Activated CD8-positive, alpha-beta memory T cell treated with anti-CD3 and anti-CD28 coated beads, Interleukin-2, amount 50 U/mL, for 24 hours (primary cell): ENCODE measurements around the gene ECE2.
"Not testable (repeated sequence)": the region's sequence is repeated elsewhere in the genome, so short reads cannot be mapped to it uniquely, and the experiment has no call there.

Experiments
- DNase-seq: peaks from one replicate; pipeline ENCODE4 v3.0.0-alpha.2; 2020; ENCODE audit errors: extremely low read depth

The ECE2 gene

DNA sequence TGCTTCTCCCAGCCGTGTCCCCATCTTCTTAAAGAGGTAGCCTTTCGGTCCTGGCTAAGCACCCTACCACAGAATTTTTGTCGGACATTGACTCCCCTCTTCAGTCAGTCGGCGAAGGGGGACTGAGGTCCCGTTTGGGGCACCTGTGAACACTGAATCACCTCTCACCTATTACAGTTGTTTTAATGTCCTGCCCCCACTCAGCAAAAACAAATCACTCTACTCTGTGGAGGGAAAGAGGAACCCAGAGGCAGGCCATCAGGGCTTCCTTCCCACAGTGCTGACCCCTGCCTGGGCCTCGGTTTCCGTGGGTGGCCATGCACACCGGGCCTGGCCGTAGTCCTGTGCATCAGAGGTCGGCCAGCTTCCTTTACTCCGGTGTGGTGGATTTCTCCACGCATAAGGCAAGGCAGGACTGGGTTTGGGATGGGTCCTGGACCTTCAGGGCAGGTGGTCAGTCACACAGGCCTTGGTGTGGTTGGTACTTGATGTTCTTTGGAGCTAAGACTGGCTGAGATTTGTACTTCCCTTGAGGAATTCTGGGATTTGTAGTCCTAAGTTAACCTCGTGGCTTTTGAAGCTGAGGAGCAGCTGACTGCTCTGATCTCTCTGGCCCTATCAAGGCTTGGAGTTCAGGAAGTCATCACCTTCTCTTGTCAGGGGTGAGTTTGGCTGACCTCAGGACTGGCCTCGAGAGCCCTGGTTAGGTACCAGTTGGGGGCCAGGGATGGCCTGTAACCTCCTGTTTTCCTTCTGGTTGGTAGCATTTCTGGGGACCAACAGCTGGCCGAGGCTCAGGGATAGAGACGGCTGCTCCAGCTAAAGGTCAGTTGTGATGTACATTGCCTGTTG lies 61.0 kb downstream of the ECE2 start:
- DNase-seq, result no peak

DNA sequence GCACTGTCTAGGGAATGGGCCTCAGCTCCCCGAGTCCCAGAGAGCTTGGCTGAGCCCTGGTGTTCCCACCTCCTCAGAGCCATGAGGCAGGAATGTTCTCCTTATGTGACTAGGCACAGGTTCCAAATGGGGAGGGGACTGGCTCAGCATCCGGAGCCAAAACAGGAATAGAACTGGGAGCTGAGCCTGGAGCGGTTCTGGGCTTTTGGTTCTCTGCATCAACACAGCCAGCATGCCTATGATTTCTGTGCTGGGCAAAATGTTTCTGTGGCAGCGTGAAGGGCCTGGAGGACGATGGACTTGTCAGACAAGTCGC lies 61.5 kb downstream of the ECE2 start, which contains the start of gene FAM131A:
FAM131A (plus strand) TSS at position 202 of the 316 bp plus-strand sequence; CDS start at position 233, 31 bp downstream.
- DNase-seq, result no peak

DNA sequence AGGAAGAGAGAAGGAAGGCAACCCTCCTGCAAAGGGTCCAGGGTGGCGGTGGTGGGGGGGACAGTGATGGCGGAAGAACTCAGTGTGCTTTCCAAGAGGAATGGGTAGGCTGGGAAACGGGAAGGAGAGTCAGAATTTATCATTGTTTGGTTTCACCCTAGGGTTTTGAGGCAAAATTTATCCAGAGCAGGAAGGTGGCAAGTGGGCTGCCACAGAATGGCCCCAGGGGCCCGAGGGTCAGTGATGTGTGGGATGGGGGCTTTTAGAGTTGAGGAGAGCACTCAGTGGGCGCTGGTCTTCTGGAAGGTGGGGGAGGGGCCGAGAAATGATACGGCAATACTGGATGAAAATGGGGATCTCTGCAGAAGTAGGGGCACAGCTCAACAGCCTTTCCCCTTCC lies 62.2 kb downstream of the ECE2 start:
- no peak for DNase-seq

DNA sequence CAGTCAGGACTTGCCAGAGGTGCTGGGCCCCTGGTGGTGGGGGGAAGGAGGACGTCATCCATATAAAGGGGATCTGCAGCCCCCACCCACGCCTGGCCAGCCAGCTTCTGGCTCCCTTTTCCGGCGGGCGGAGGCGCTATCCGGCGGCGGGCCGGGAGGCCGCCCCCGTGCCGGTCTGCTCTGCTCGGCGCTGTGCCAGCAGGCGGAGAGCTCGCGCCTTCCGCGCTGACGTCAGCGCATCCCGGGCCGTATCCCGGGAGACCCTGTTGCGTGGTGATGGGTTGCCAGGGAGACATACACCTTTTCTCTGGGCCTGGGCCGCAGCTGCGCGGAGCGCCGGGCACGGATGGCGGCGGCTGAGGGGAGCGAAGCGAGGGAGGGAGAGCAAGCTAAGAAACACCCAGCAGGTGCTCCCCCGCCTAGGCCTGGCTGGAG lies 62.7 kb downstream of the ECE2 start:
- DNase-seq, result no peak

DNA sequence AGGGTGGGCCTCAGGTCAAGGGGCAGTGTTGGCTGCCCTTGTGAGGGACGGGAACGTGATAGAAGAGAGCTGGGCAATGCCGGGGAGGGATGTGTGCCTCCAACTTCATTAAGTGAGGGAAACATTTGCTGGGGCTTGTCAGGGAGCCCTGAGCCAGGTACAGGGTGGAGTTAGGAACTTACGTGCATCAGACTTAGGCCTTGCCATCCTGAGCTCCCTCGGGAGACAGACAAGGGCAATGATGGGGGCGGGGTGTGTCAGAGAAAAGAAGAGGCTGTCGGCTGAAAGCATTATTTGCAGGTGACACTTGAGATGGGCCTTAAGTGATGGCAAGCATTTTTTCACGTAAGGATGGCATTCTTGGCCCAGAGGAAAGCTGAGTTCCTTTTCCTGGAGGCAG lies 63.2 kb downstream of the ECE2 start:
- DNase-seq, result no peak

DNA sequence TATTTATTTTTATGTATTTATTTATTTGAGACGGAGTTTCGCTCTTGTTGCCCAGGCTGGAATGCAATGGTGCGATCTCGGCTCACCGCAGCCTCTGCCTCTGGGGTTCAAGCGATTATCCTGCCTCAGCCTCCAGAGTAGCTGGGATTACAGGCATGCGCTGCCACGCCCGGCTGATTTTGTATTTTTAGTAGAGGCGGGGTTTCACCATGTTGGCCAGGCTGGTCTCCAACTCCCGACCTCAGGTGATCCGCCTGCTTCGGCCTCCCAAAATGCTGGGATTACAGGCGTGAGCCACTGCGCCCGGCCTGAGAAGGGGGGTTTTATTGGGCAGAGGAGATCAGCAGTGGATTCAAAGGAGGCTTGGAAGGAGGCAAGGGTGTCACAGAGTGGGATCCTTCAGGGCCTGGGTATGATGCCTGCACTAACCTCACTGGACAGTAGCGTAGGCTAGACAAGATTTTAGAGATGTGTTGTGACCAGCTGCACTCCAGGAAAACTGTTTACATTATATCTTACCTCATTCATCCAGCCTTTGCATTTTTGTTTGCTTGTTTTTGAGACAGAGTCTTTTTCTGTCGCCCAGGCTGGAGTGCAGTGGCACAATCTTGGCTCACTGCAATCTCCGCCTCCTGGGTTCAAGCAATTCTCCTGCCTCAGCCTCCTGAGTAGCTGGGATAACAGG lies 63.8 kb downstream of the ECE2 start:
- not testable (repeated sequence) for DNase-seq

DNA sequence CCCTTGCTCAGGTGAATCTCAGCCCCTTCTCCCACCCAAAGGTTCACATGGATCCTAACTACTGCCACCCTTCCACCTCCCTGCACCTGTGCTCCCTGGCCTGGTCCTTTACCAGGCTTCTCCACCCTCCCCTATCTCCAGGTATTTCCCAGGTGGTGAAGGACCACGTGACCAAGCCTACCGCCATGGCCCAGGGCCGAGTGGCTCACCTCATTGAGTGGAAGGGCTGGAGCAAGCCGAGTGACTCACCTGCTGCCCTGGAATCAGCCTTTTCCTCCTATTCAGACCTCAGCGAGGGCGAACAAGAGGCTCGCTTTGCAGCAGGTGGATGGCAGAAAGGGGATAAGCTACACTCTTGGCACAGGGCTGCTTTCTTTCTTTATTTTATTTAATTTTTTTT lies 66.1 kb downstream of the ECE2 start:
- no peak for DNase-seq
